ENCODE data around the gene GSTK1.

Gene GSTK1

GRCh38 chr7:143305423-143306070 is 42.3 kb downstream of the GSTK1 start:
- ChIA-PET POLR2A (no interaction called here), CTCF (interaction anchor here (0.6 to 4.4 kb wide), 28 partner anchors 9 to 134 kb away, joined by 3 to 35 read pairs (median 4); partner anchors contain the start of genes CLCN1, EPHA1, GSTK1 and TAS2R40)
- Histone ChIP-seq H3K4me3 (ENCODE audit: low read depth, low read length) (no peak overlapping the region), H3K36me3 (ENCODE audit: control insufficient read depth in 2 of 2, insufficient read depth in 1 of 2, low read length in 2 of 2) (peaks cover 17 to 88% of the 10 kb centered on the region in 2 experiments), H3K27ac (ENCODE audit: extremely low read depth, low read depth, low read length) (no peak overlapping the region), H3K4me1 (ENCODE audit: control insufficient read depth, insufficient read depth, low read length) (no peaks in the 10 kb centered on the region), H3K9me3 (ENCODE audit: control insufficient read depth, insufficient read depth, low read depth, low read length) (no peaks in the 10 kb centered on the region)
- TF ChIP-seq ZNF2 (tag by site-specific recombination; IDR thresholded peaks at IDR 0.05) = 0 out of 2 replicates have a peak, but pooled peaks have one; percentile 29
- peak; percentile 63 for TF ChIP-seq CTCF (tag by site-specific recombination; IDR thresholded peaks at IDR 0.05)
- no peak for TF ChIP-seq MZF1 (tag by site-specific recombination; IDR thresholded peaks at IDR 0.05; ENCODE audit: borderline replicate concordance)
- peak; percentile 84 for TF ChIP-seq ZNF121 (tag by site-specific recombination; IDR thresholded peaks at IDR 0.05)
- peak; percentile 50 for TF ChIP-seq ZNF654 (tag by site-specific recombination; IDR thresholded peaks at IDR 0.05; ENCODE audit: low read depth)

GRCh38 chr7:143308632-143309031 is 45.4 kb downstream of the GSTK1 start:
- H3K36me3 ChIP-seq (ENCODE audit: control insufficient read depth in 2 of 2, insufficient read depth in 1 of 2, low read length in 2 of 2) = peaks cover 14 to 65% of the 10 kb centered on the region in 2 experiments
- no peak for TF ChIP-seq KLF1 (tag by site-specific recombination; IDR thresholded peaks at IDR 0.05)
- TF ChIP-seq SCRT1 (tag by site-specific recombination; IDR thresholded peaks at IDR 0.05; ENCODE audit: borderline replicate concordance) = no peak
- H3K4me1 ChIP-seq (ENCODE audit: control insufficient read depth, insufficient read depth, low read length) = no peaks in the 10 kb centered on the region
- H3K27ac ChIP-seq (ENCODE audit: extremely low read depth, low read depth, low read length) = no peak overlapping the region
- H3K9me3 ChIP-seq (ENCODE audit: control insufficient read depth, insufficient read depth, low read depth, low read length) = no peaks in the 10 kb centered on the region
- H3K4me3 ChIP-seq (ENCODE audit: low read depth, low read length) = no peak overlapping the region
- ChIA-PET CTCF (interaction anchor here (0.7 to 4.5 kb wide), 5 partner anchors 9 to 72 kb away, joined by 3 to 30 read pairs (median 6); no protein-coding TSS in a partner anchor), POLR2A (interaction anchor here (0.6 to 1.4 kb wide), 5 partner anchors 10 to 392 kb away, joined by 3 to 5 read pairs (median 4); partner anchors contain the start of genes CASP2 and GSTK1)

GRCh38 chr7:143314127-143314526 is 50.9 kb downstream of the GSTK1 start:
- Histone ChIP-seq H3K9me3 (ENCODE audit: control insufficient read depth, insufficient read depth, low read depth, low read length) (no peaks in the 10 kb centered on the region), H3K4me3 (ENCODE audit: low read depth, low read length) (no peak overlapping the region), H3K36me3 (ENCODE audit: control insufficient read depth in 2 of 2, insufficient read depth in 1 of 2, low read length in 2 of 2) (peaks cover 0 to 14% of the 10 kb centered on the region in 2 experiments; a peak in 2 of 3 replicates), H3K27ac (ENCODE audit: extremely low read depth, low read depth, low read length) (no peak overlapping the region), H3K4me1 (ENCODE audit: control insufficient read depth, insufficient read depth, low read length) (no peaks in the 10 kb centered on the region)
- TF ChIP-seq ZNF629 (tag by site-specific recombination; IDR thresholded peaks at IDR 0.05) (no peak), ZNF837 (tag by site-specific recombination; IDR thresholded peaks at IDR 0.05) (no peak)
- ChIA-PET POLR2A (no interaction called here), CTCF (interaction anchor here (0.6 kb wide), 1 partner anchor 26 kb away, joined by 3 read pairs; the partner anchor contains the start of gene CASP2)

- TF ChIP-seq KLF16 (tag by site-specific recombination; IDR thresholded peaks at IDR 0.05) = no peak
- no peak for TF ChIP-seq ZNF211 (tag by site-specific recombination; IDR thresholded peaks at IDR 0.05; ENCODE audit: low read depth)
- TF ChIP-seq YY1 (tag by site-specific recombination; IDR thresholded peaks at IDR 0.05) = no peak
- TF ChIP-seq ZBTB49 (tag by site-specific recombination; IDR thresholded peaks at IDR 0.05; ENCODE audit: low read depth) = no peak
- TF ChIP-seq ZNF16 (tag by site-specific recombination; IDR thresholded peaks at IDR 0.05; ENCODE audit: low read depth) = no peak
- TF ChIP-seq ZBTB48 (tag by site-specific recombination; IDR thresholded peaks at IDR 0.05) = no peak
- TF ChIP-seq ZNF654 (tag by site-specific recombination; IDR thresholded peaks at IDR 0.05; ENCODE audit: low read depth) = no peak
- TF ChIP-seq ZNF175 (tag by site-specific recombination; IDR thresholded peaks at IDR 0.05) = no peak
- TF ChIP-seq ZNF148 (tag by site-specific recombination; IDR thresholded peaks at IDR 0.05; ENCODE audit: borderline replicate concordance) = no peak
- no peak for TF ChIP-seq ZNF114 (tag by site-specific recombination; IDR thresholded peaks at IDR 0.05)
- no peaks in the 10 kb centered on the region for H3K9me3 ChIP-seq (ENCODE audit: control insufficient read depth, insufficient read depth, low read depth, low read length)
- H3K4me3 ChIP-seq (ENCODE audit: low read depth, low read length) = no peak within 1 kb of the TSS
- H3K27ac ChIP-seq (ENCODE audit: extremely low read depth, low read depth, low read length) = no peak within 1 kb of the TSS
- POLR2A ChIA-PET = interaction anchor here (0.6 kb wide), 1 partner anchor 419 kb away, joined by 3 read pairs; no protein-coding TSS in a partner anchor
- peaks cover 0 to 5% of the 10 kb centered on the region in 2 experiments; a peak in 1 of 3 replicates for H3K36me3 ChIP-seq (ENCODE audit: control insufficient read depth in 2 of 2, insufficient read depth in 1 of 2, low read length in 2 of 2)
- no peaks in the 10 kb centered on the region for H3K4me1 ChIP-seq (ENCODE audit: control insufficient read depth, insufficient read depth, low read length)
- CTCF ChIA-PET = interaction anchor here (0.6 to 1.8 kb wide), 3 partner anchors 11 to 809 kb away, joined by 3 to 11 read pairs (median 5); no protein-coding TSS in a partner anchor
Measured at GRCh38 chr7:143315776-143316175, 52.5 kb downstream of the GSTK1 start, which contains the start of gene CLCN1. CLCN1 (plus strand) TSS chr7:143316111; CDS start chr7:143316213, 102 bp downstream.

Data from HEK293 (cell line).